NCI-H2081 (cell line): ENCODE measurements around the gene SLC25A33.
A peak's percentile ranks its signal among the peaks of the same experiment; 100 is the strongest.
"Not testable (repeated sequence)": the region's sequence is repeated elsewhere in the genome, so short reads cannot be mapped to it uniquely, and the experiment has no call there.

ENCODE experiments used
- DNase-seq, 2 experiments: peaks; one replicate each; lab custom pipeline; 2025; lab: John Stamatoyannopoulos, UW

Gene SLC25A33

GRCh38 chr1:9539829-9540550 lies 725 bp downstream of the SLC25A33 start:
- peak; percentile 50 to 53 for DNase-seq

- peak; percentile 13 to 14 for DNase-seq
Measured at GRCh38 chr1:9542430-9542829, 3.2 kb downstream of the SLC25A33 start.

GRCh38 chr1:9544926-9545325 lies 5.7 kb downstream of the SLC25A33 start:
- DNase-seq: no peak

GRCh38 chr1:9549955-9550546 lies 10.8 kb downstream of the SLC25A33 start:
- DNase-seq: no peak

GRCh38 chr1:9551984-9552383 lies 12.7 kb downstream of the SLC25A33 start:
- DNase-seq: no peak

GRCh38 chr1:9553736-9554144 lies 14.5 kb downstream of the SLC25A33 start:
- DNase-seq: no peak

GRCh38 chr1:9555942-9556341 lies 16.7 kb downstream of the SLC25A33 start:
- DNase-seq: no peak

GRCh38 chr1:9557624-9558023 lies 18.4 kb downstream of the SLC25A33 start:
- DNase-seq: no peak

- DNase-seq: no peak
Measured at GRCh38 chr1:9558271-9558945, 19.1 kb downstream of the SLC25A33 start.

GRCh38 chr1:9558946-9559545 lies 19.8 kb downstream of the SLC25A33 start:
- no peak for DNase-seq

- DNase-seq: no peak
Measured at GRCh38 chr1:9559673-9560072, 20.4 kb downstream of the SLC25A33 start.

GRCh38 chr1:9560090-9560489 lies 20.8 kb downstream of the SLC25A33 start:
- DNase-seq: not testable (repeated sequence)

GRCh38 chr1:9561429-9561828 lies 22.2 kb downstream of the SLC25A33 start:
- DNase-seq: peak; percentile 28 to 63

- no peak for DNase-seq
Measured at GRCh38 chr1:9569267-9569666, 30.0 kb downstream of the SLC25A33 start.

GRCh38 chr1:9570886-9571529 lies 31.7 kb downstream of the SLC25A33 start:
- not testable (repeated sequence) for DNase-seq

- DNase-seq: peak in 1 of 2 experiments; percentile 11
Measured at GRCh38 chr1:9573723-9574122, 34.5 kb downstream of the SLC25A33 start.

- DNase-seq: no peak
Measured at GRCh38 chr1:9575486-9575885, 36.2 kb downstream of the SLC25A33 start.

GRCh38 chr1:9576903-9577302 lies 37.6 kb downstream of the SLC25A33 start:
- no peak for DNase-seq

GRCh38 chr1:9577423-9577822 lies 38.2 kb downstream of the SLC25A33 start:
- DNase-seq: no peak

GRCh38 chr1:9580942-9581341 lies 41.7 kb downstream of the SLC25A33 start:
- no peak for DNase-seq

GRCh38 chr1:9586147-9586766 lies 47.0 kb downstream of the SLC25A33 start:
- no peak for DNase-seq
